PC-3 (cell line): ENCODE measurements around the gene PRKN.

Experiments
- CTCF ChIP-seq: fragments of 300-600 bp; sonication (generic); conservative IDR thresholded peaks from 2 replicates; pipeline ENCODE4 v1.5.1; 2017; ENCODE audit warnings: antibody characterized with exemption, low read depth, mild to moderate bottlenecking, low read length
- EZH2 ChIP-seq: fragments of 300-600 bp; sonication (generic); IDR thresholded peaks from one replicate; pipeline ENCODE4 v1.6.1; 2017; ENCODE audit warnings: antibody characterized with exemption, mild to moderate bottlenecking, low read length; ENCODE audit not compliant: unreplicated experiment
- EZH2phosphoT487 ChIP-seq: fragments of 300-600 bp; sonication (generic); IDR thresholded peaks from 2 replicates; pipeline ENCODE4 v1.6.1; 2018; ENCODE audit warnings: mild to moderate bottlenecking, antibody characterized with exemption, low read length, borderline replicate concordance

- TF ChIP-seq CTCF: peak; percentile 64
- no peak for TF ChIP-seq EZH2
- no peak for TF ChIP-seq EZH2phosphoT487
These were observed 890.7 kb downstream of the PRKN start for GRCh38 chr6:161836643-161837448.
